Left ventricle myocardium inferior (tissue), 1 donor: ENCODE results near the gene PHF3. TPM values are rescaled to one million over a fixed set of nuclear protein-coding genes. Genes with fewer than 3 reads are reported as not detected.

Source experiments
- DNase-seq: peaks from one replicate; pipeline ENCODE4 v3.0.0-alpha.2; 2020
- H3K27ac ChIP-seq: fragments of 200-600 bp; replicated peaks from 2 replicates; pipeline ENCODE4 v1.8.0; 2021
- H3K27me3 ChIP-seq: fragments of 200-600 bp; 2 replicates; pipeline ENCODE4 v1.8.0; 2021; ENCODE audit warnings: low read depth
- H3K36me3 ChIP-seq: fragments of 200-600 bp; 2 replicates; pipeline ENCODE4 v1.8.0; 2021
- H3K4me1 ChIP-seq: fragments of 200-600 bp; 2 replicates; pipeline ENCODE4 v1.8.0; 2021
- H3K4me3 ChIP-seq: fragments of 200-600 bp; 2 replicates; pipeline ENCODE4 v1.8.0; 2021; ENCODE audit warnings: mild to moderate bottlenecking, moderate library complexity
- H3K9me3 ChIP-seq: fragments of 200-600 bp; replicated peaks from 2 replicates; pipeline ENCODE4 v1.8.0; 2021
- intact Hi-C: fragments of 100-400 bp; cut with micrococcal nuclease; formaldehyde crosslinking; loops from one replicate; pipeline ENCODE4 v1.11.0; 2022
- total RNA-seq: library from RNA; stranded (reverse); fragmentation: NEBNext Ultra II Directional; extraction: Animal tissue kit (Norgen Biotek cat#: 25700); gene quantifications from one replicate; pipeline ENCODE4 v1.2.1, GENCODE V29; 2021
- TF ChIP-seq, protein P1 (sequence below): fragments of 200-600 bp; IDR thresholded peaks from 2 replicates; pipeline ENCODE4 v1.8.0; 2021; ENCODE audit warnings: antibody characterized with exemption, mild to moderate bottlenecking, borderline replicate concordance
- donor health status: DM: no; HTN: yes; CAD: no; lungs with severe emphysema.

PHF3 gene
- total RNA-seq, 1 donor from 2014 or later = 32.0 TPM

GRCh38 chr6:63649269-63649668 is 13.7 kb downstream of the PHF3 start:
- intact Hi-C loops = no loop called here
- Histone ChIP-seq H3K4me1 (peaks cover 78% of the 10 kb centered on the region), H3K36me3 (no peaks in the 10 kb centered on the region), H3K9me3 (peaks cover 4% of the 10 kb centered on the region), H3K27me3 (no peaks in the 10 kb centered on the region), H3K27ac (no peak overlapping the region), H3K4me3 (no peak overlapping the region)
- TF ChIP-seq, protein P1, sequence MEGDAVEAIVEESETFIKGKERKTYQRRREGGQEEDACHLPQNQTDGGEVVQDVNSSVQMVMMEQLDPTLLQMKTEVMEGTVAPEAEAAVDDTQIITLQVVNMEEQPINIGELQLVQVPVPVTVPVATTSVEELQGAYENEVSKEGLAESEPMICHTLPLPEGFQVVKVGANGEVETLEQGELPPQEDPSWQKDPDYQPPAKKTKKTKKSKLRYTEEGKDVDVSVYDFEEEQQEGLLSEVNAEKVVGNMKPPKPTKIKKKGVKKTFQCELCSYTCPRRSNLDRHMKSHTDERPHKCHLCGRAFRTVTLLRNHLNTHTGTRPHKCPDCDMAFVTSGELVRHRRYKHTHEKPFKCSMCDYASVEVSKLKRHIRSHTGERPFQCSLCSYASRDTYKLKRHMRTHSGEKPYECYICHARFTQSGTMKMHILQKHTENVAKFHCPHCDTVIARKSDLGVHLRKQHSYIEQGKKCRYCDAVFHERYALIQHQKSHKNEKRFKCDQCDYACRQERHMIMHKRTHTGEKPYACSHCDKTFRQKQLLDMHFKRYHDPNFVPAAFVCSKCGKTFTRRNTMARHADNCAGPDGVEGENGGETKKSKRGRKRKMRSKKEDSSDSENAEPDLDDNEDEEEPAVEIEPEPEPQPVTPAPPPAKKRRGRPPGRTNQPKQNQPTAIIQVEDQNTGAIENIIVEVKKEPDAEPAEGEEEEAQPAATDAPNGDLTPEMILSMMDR = no peak
- DNase-seq = no peak

DNA sequence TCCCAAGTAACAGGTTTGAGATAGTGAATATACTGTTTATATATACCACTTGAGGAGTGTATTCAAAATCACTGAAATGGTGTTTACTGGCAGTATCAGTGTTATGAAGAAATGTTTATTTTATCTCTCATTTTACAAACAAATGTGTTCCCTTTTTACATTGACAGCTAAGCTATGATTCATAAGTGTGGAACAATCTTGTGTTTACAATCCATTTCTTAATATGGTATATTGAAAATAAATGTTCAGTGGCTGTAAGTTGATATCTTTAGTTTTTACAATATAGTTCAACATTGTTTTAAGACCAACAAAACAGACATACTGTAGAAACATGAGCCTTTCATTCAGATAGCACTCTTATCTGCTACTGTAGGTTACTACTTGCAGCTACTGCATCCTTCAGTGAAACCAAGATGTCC is 14.3 kb downstream of the PHF3 start:
- Histone ChIP-seq H3K4me3 (no peak overlapping the region), H3K4me1 (peaks cover 78% of the 10 kb centered on the region), H3K27ac (no peak overlapping the region)

DNA sequence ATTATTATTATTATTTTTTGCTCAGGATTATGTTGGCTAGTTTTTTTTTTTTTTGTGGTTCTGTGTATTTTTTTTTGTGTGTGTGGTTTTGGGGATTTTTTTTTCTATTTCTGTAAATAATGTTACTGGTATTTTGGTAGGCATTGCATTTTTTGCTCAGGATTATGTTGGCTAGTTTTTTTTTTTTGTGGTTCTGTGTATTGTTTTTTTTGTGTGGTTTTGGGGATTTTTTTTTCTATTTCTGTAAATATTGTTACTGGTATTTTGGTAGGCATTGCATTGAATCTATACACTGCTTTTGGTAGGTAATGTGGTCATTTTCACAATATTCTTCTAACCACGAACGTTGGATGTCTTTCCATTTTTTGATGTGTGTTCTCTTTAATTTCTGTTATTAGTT is 17.4 kb downstream of the PHF3 start:
- no peak overlapping the region for H3K4me3 ChIP-seq
- H3K27me3 ChIP-seq = no peaks in the 10 kb centered on the region
- no peak overlapping the region for H3K27ac ChIP-seq
- DNase-seq = no peak
- TF ChIP-seq, protein P1 = no peak
- intact Hi-C loops = no loop called here
- peaks cover 4% of the 10 kb centered on the region for H3K9me3 ChIP-seq
- H3K4me1 ChIP-seq = peaks cover 83% of the 10 kb centered on the region
- H3K36me3 ChIP-seq = no peaks in the 10 kb centered on the region

More for the DNA sequence above, 14.3 kb downstream of the PHF3 start:
- TF ChIP-seq, protein P1 = no peak
- intact Hi-C loops = no loop called here
- no peak for DNase-seq
- Histone ChIP-seq H3K9me3 (peaks cover 4% of the 10 kb centered on the region), H3K36me3 (no peaks in the 10 kb centered on the region), H3K27me3 (no peaks in the 10 kb centered on the region)

- peaks cover 69% of the 10 kb centered on the region for H3K4me1 ChIP-seq
- intact Hi-C loops = no loop called here
- no peak for DNase-seq
Measured at GRCh38 chr6:63660757-63661156, 25.2 kb downstream of the PHF3 start.

DNA sequence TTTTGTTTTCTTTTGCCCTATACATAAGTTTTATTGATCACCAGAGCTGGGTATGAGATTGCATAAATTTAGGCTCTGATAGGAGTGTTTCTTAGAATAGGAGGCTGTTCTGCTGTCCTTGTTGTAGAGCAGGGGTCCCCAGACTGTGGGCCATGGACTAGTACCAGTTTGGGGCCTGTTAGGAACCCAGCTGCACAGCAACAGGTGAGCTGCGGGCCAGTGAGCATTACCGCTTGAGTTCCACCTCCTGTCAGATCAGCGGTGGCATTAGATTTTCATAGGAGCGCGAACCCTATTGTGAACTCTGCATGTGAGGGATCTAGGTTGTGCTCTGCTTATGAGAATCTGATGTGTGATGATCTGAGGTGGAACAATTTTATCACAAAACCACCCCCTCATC is 26.2 kb downstream of the PHF3 start:
- Histone ChIP-seq H3K9me3 (no peaks in the 10 kb centered on the region), H3K27ac (no peak overlapping the region), H3K4me1 (peaks cover 59% of the 10 kb centered on the region), H3K27me3 (no peaks in the 10 kb centered on the region), H3K36me3 (no peaks in the 10 kb centered on the region), H3K4me3 (no peak overlapping the region)
- no peak for DNase-seq
- intact Hi-C loops = no loop called here
- TF ChIP-seq, protein P1 = no peak

More at GRCh38 chr6:63660757-63661156, 25.2 kb downstream of the PHF3 start:
- no peak overlapping the region for H3K4me3 ChIP-seq
- TF ChIP-seq, protein P1 = no peak
- no peaks in the 10 kb centered on the region for H3K27me3 ChIP-seq
- no peaks in the 10 kb centered on the region for H3K36me3 ChIP-seq
- H3K27ac ChIP-seq = no peak overlapping the region
- H3K9me3 ChIP-seq = no peaks in the 10 kb centered on the region
